PFSK-1 (cell line): ENCODE measurements around the gene RNF224.

Source experiments
- FOXP2 ChIP-seq: optimal IDR thresholded peaks from 2 replicates; pipeline ENCODE3; 2011; ENCODE audit warnings: borderline replicate concordance, control low read depth, inconsistent platforms; ENCODE audit not compliant: insufficient read depth; ENCODE audit errors: extremely low read length, extremely low read depth
- POLR2AphosphoS5 ChIP-seq: IDR thresholded peaks from 2 replicates; pipeline ENCODE4 v1.6.1; 2012; ENCODE audit warnings: low read depth, mild to moderate bottlenecking, control low read depth, low read length, moderate library complexity
- SIN3A ChIP-seq: IDR thresholded peaks from 2 replicates; pipeline ENCODE4 v1.6.1; 2012; ENCODE audit warnings: mild to moderate bottlenecking, low read length, moderate library complexity, borderline replicate concordance; ENCODE audit not compliant: insufficient read depth
- TAF1 ChIP-seq: IDR thresholded peaks from 2 replicates; pipeline ENCODE4 v1.6.1; 2012; ENCODE audit warnings: low read length, control low read depth, borderline replicate concordance; ENCODE audit not compliant: insufficient read depth
- TF ChIP-seq, protein P1 (sequence below), 2 experiments: IDR thresholded peaks; 2 replicates each; pipeline versions ENCODE4 v1.6.1 to v1.8.0; 2011 to 2012; ENCODE audit warnings: low read depth in 2 of 2, low read length in 2 of 2, control low read depth in 1 of 2, inconsistent platforms in 1 of 2, mild to moderate bottlenecking in 1 of 2, moderate library complexity in 1 of 2; ENCODE audit not compliant: insufficient read depth in 1 of 2

RNF224 gene

DNA sequence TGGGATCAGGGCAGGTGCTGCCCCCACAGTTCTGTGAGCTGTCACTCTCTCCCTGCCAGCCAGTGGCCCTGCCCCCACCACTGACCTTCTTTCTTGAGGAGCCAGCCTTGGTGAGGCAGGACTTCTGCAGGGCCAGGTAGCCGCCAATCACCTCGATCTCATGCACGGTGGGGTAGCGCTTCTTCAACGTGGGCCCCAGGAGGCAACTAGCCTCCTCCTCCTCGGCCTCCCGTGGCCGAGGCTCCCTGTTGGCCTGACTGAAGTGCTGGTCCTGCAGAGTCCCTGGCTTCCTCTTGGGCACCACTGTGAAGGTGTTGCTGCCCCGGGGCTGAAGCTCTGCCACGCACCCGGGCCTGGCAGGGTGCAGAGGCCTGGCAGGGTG lies 28.4 kb upstream of the RNF224 start:
- TF ChIP-seq FOXP2 = no peak
- no peak for TF ChIP-seq POLR2AphosphoS5
- TF ChIP-seq SIN3A = no peak

DNA sequence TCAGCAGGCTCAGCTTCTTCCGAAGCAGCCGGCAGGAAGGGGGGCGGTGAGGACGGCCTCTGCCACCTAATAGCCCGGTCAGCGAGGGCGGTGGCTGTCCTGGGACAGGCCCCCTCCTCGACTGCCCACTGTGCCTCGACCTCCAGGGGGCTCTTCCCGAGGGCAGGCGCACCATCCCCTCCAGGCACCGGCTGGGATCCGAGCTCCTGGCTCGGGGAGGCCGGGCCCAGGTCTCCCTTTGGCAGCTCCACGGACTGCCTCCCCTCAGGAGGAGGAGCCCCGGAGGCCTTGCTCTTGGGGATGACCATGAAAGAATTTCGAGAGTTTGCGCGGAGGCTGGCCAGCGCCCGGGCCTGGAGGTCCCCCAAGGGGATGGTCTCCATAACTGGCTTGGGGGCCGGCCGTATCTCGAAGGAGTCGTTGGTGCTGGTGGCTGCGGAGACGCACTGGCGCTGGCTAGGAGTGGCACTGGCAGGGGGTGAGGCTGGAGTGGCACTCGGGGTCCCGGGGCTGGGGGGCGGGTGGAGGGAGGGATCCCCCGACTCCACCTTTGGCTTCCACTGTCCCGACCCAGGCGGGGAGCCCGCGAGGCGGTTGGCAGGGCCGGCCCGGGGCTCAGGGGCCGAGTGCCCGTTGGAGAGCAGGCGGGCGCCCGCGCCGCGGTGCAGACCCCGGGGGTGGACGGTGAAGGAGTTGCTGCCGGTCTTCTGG lies 27.7 kb upstream of the RNF224 start:
- TF ChIP-seq, protein P1, sequence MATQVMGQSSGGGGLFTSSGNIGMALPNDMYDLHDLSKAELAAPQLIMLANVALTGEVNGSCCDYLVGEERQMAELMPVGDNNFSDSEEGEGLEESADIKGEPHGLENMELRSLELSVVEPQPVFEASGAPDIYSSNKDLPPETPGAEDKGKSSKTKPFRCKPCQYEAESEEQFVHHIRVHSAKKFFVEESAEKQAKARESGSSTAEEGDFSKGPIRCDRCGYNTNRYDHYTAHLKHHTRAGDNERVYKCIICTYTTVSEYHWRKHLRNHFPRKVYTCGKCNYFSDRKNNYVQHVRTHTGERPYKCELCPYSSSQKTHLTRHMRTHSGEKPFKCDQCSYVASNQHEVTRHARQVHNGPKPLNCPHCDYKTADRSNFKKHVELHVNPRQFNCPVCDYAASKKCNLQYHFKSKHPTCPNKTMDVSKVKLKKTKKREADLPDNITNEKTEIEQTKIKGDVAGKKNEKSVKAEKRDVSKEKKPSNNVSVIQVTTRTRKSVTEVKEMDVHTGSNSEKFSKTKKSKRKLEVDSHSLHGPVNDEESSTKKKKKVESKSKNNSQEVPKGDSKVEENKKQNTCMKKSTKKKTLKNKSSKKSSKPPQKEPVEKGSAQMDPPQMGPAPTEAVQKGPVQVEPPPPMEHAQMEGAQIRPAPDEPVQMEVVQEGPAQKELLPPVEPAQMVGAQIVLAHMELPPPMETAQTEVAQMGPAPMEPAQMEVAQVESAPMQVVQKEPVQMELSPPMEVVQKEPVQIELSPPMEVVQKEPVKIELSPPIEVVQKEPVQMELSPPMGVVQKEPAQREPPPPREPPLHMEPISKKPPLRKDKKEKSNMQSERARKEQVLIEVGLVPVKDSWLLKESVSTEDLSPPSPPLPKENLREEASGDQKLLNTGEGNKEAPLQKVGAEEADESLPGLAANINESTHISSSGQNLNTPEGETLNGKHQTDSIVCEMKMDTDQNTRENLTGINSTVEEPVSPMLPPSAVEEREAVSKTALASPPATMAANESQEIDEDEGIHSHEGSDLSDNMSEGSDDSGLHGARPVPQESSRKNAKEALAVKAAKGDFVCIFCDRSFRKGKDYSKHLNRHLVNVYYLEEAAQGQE (IDR thresholded peaks at IDR 0.05; ENCODE audit: insufficient read depth in 1 of 2, low read depth in 2 of 2, low read length in 2 of 2) = no peak
- TF ChIP-seq FOXP2 (no peak), TAF1 (no peak), POLR2AphosphoS5 (no peak), SIN3A (no peak)

DNA sequence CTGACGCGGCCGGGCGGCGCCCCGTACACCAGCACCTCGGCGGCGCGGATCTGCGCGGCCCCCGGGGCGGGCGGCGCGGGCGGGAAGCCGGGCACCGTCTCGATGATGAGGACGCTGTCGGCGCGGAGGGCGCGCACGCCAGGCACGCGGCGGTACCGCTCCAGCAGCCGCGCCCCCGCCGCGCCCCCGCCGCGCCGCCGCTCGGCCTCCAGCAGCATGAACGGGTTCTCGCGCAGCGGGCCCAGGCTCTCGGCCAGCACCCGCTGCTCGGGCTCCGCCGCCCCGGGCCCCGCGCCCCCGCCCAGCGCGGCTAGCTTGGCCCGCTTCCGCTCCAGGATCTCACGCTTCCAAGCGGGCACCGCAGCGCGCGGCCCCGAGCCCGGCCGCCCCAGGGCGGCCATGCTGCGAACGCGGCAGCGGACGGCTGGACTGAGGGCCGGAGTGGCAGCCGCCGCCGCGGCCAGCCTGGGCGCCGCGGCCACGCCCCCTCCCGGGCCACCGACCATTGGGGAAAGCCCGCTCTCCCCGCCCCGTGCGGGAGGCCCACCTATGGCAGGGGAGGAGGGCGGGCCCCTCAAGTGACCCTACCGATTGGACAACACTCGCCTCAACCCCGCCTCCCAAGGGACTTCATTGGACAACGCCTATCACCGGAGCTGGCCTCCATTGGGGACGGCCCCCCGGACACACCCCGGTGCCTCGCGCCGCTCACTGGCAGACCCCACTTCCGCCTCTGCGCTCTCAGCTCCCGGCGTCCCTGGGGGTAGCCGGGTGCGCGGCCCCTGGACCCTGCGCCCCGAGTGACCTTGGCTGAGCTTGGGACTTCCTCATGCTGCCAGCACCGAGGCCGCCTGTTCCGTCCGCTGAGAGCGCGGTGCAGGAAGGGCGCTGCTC lies 26.7 kb upstream of the RNF224 start, which contains the start of gene TPRN:
Gene TPRN, minus strand, starts transcription at position 431 of the 894 bp plus-strand sequence. Its CDS starts 30 bp downstream, at position 401.
- TF ChIP-seq POLR2AphosphoS5 = peak; percentile 86
- no peak for TF ChIP-seq FOXP2
- TF ChIP-seq TAF1 = peak; percentile 98
- no peak for TF ChIP-seq SIN3A
- TF ChIP-seq, protein P1 (IDR thresholded peaks at IDR 0.05; ENCODE audit: insufficient read depth in 1 of 2, low read depth in 2 of 2, low read length in 2 of 2) = 0 out of 4 replicates have a peak, but pooled peaks have one; percentile 14 to 63

DNA sequence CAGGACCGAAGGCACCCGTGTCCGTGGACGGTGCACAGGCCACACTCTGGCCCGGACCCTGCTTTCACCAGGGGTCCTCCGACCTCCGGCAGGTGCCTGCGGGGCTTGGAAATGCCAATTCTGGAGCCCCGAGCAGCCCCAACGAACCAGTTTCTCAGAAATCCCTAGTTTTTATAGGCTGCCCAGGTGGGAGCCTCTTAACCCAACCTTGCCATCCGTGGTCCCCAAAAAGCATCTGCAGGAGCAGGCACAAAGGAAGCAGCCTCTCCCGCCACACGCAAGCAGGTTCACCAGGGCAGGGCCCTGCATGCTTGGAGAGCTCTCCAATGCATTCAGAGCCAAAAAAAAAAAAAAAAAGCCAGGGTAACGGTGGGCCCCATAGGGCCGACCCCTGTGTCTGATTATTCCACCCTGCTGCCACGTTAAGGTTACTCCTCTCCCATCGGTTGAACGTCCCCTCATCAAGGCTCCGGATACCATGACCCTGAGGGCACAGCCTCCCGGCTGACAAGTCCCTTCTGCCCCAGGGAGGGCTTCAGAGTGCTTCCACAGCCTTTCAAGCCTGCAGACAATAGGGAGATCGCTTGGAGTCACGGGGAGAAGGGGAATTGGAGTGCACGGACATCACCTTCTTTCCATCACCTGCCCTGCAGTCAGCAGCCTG lies 26.0 kb upstream of the RNF224 start:
- TF ChIP-seq, protein P1 (IDR thresholded peaks at IDR 0.05; ENCODE audit: insufficient read depth in 1 of 2, low read depth in 2 of 2, low read length in 2 of 2) = no peak
- no peak for TF ChIP-seq SIN3A
- no peak for TF ChIP-seq POLR2AphosphoS5
- no peak for TF ChIP-seq FOXP2
- TF ChIP-seq TAF1 = no peak

DNA sequence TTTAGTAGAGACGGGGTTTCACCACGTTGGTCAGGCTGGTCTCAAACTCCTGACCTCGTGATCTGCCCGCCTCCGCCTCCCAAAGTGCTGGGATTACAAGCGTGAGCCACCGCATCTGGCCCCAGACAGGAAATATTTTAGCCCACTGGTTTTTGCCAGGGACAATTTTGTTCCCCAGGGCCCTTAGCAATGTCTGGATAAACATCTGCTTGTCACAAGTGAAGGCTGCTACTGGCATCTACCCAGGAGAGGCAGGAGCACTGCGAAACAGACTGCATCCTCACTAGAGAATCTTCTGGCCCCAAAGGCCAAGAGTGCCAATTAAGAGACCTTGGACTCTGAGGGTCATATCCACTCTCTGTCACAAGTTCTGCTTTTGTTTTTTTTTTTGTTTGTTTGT lies 24.3 kb upstream of the RNF224 start:
- TF ChIP-seq, protein P1 (IDR thresholded peaks at IDR 0.05; ENCODE audit: insufficient read depth in 1 of 2, low read depth in 2 of 2, low read length in 2 of 2) = no peak
- TF ChIP-seq POLR2AphosphoS5 (no peak), FOXP2 (no peak), TAF1 (no peak), SIN3A (no peak)
